ENCODE results near the gene OR10A4. TPM values are rescaled to one million over a fixed set of nuclear protein-coding genes. Genes with fewer than 3 reads are reported as not detected.

OR10A4 gene
- total RNA-seq, 1 experiment from 2014 or later, result not detected

DNA sequence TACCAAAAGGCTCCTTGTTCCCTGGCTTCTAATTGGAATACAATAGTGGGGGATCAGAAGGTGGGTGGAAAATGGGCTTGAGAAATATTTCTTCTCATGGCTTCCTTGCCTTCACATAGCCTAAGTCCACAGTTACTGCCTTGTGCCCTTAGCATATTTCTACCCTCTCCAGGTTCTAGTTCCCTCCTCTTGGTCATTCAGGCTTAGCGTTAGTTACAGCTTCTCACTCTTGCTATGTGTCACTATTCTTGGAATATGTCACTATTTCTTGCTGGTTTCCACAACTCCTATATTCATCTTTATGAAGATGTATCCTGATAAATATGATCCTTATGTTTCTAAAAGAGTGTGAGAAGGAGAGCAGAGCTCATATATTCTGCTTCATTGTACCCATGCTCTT lies 13.4 kb downstream of the OR10A4 start:
- no TSS peak for BruUV-seq (replicated peaks)
- TF ChIP-seq, protein P1, sequence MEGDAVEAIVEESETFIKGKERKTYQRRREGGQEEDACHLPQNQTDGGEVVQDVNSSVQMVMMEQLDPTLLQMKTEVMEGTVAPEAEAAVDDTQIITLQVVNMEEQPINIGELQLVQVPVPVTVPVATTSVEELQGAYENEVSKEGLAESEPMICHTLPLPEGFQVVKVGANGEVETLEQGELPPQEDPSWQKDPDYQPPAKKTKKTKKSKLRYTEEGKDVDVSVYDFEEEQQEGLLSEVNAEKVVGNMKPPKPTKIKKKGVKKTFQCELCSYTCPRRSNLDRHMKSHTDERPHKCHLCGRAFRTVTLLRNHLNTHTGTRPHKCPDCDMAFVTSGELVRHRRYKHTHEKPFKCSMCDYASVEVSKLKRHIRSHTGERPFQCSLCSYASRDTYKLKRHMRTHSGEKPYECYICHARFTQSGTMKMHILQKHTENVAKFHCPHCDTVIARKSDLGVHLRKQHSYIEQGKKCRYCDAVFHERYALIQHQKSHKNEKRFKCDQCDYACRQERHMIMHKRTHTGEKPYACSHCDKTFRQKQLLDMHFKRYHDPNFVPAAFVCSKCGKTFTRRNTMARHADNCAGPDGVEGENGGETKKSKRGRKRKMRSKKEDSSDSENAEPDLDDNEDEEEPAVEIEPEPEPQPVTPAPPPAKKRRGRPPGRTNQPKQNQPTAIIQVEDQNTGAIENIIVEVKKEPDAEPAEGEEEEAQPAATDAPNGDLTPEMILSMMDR (conservative IDR thresholded peaks at IDR 0.05; ENCODE audit: low read depth, low read length), result no peak
- TF ChIP-seq EZH2 (IDR thresholded peaks at IDR 0.05; ENCODE audit: low read length, unreplicated experiment) (no peak), EZH2phosphoT487 (IDR thresholded peaks at IDR 0.05; ENCODE audit: borderline replicate concordance, low read length) (no peak)
- Histone ChIP-seq H3K9ac (ENCODE audit: low read length) (no peak overlapping the region), H3K4me3 (ENCODE audit: low read length) (no peak overlapping the region), H3F3A (ENCODE audit: low read length, unreplicated experiment) (no peaks in the 10 kb centered on the region), H2AFZ (ENCODE audit: low read length) (no peak overlapping the region), H3K9me3 (ENCODE audit: low read length) (no peaks in the 10 kb centered on the region), H3K9me2 (replicated peaks; ENCODE audit: low read length) (no peaks in the 10 kb centered on the region), H4K20me1 (ENCODE audit: low read length) (no peaks in the 10 kb centered on the region), H3K27ac (ENCODE audit: low read length) (no peak overlapping the region), H3K27me3 (ENCODE audit: low read length) (no peaks in the 10 kb centered on the region), H3K79me2 (ENCODE audit: low read length) (no peaks in the 10 kb centered on the region), H3K36me3 (ENCODE audit: low read depth, low read length) (no peaks in the 10 kb centered on the region), H3K4me1 (ENCODE audit: insufficient read depth, low read length) (no peaks in the 10 kb centered on the region), H3K4me2 (ENCODE audit: low read length) (no peak overlapping the region)
- POLR2A ChIA-PET (ENCODE audit: unreplicated experiment), result no interaction called here
- ATAC-seq, result no peak
- DNase-seq, result no peak
- intact Hi-C loops (cut with micrococcal nuclease), result no loop called here
- CTCF ChIA-PET, result no interaction called here

DNA sequence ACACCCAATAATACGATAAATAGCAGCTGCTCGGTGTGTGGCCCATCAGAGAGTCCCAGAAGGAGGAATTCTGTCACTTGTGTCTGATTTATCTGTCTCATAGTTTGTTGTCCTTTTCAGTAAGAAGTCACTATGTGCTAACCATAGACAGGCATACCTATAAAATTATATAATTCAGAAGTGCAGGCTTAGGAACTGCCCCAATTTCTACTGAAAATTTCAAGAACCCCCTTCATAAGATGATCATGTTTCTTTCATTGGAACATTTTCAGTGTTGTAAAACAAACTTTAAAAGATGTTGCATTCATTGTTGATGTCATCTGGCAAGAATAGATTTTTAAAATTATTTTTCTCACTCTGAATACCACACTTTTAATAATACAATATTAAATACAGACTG lies 16.0 kb downstream of the OR10A4 start, which contains the start of gene OR2D2:
Gene OR2D2 (minus strand): TSS at position 101 of the 400 bp plus-strand sequence. CDS start 0 bp downstream, at position 101.
- Histone ChIP-seq H4K20me1 (ENCODE audit: low read length) (no peaks in the 10 kb centered on the region), H3K79me2 (ENCODE audit: low read length) (no peaks in the 10 kb centered on the region), H3K9ac (ENCODE audit: low read length) (no peak within 1 kb of the TSS), H3K4me3 (ENCODE audit: low read length) (no peak within 1 kb of the TSS), H3K27ac (ENCODE audit: low read length) (no peak within 1 kb of the TSS), H3K4me1 (ENCODE audit: insufficient read depth, low read length) (no peaks in the 10 kb centered on the region), H3K9me3 (ENCODE audit: low read length) (no peaks in the 10 kb centered on the region), H3K9me2 (replicated peaks; ENCODE audit: low read length) (no peaks in the 10 kb centered on the region), H3F3A (ENCODE audit: low read length, unreplicated experiment) (no peaks in the 10 kb centered on the region), H2AFZ (ENCODE audit: low read length) (no peak within 1 kb of the TSS), H3K27me3 (ENCODE audit: low read length) (no peaks in the 10 kb centered on the region), H3K4me2 (ENCODE audit: low read length) (no peak within 1 kb of the TSS), H3K36me3 (ENCODE audit: low read depth, low read length) (no peaks in the 10 kb centered on the region)
- BruUV-seq (replicated peaks), result no TSS peak
- TF ChIP-seq EZH2phosphoT487 (IDR thresholded peaks at IDR 0.05; ENCODE audit: borderline replicate concordance, low read length) (no peak), EZH2 (IDR thresholded peaks at IDR 0.05; ENCODE audit: low read length, unreplicated experiment) (no peak)
- TF ChIP-seq, protein P1 (conservative IDR thresholded peaks at IDR 0.05; ENCODE audit: low read depth, low read length), result no peak
- POLR2A ChIA-PET (ENCODE audit: unreplicated experiment), result no interaction called here
- ATAC-seq (no peak), DNase-seq (no peak)
- CTCF ChIA-PET, result no interaction called here
- intact Hi-C loops (cut with micrococcal nuclease), result no loop called here

DNA sequence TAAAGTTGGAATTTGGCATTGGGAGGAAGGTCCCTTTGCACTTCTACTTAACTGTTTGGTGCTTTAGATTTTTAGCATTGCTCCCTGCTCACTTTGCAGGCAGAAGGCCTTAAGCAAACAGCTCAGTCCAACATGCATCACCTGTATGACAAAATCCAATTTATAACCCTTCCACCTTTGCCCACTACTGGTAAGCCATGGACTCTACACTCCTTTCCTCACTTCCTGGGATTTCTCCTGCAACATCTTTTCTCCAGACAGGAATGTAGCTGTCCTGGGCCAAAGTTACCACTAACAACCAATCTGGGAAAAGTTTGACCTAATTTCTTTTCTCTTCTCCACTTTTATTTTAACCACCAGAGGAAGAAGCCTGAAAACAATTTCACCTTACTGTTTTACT lies 17.7 kb downstream of the OR10A4 start:
- ChIA-PET CTCF (no interaction called here), POLR2A (ENCODE audit: unreplicated experiment) (no interaction called here)
- no peaks in the 10 kb centered on the region for H3K9me3 ChIP-seq (ENCODE audit: low read length)
- H3K4me3 ChIP-seq (ENCODE audit: low read length), result no peak overlapping the region
- H3K4me1 ChIP-seq (ENCODE audit: insufficient read depth, low read length), result no peaks in the 10 kb centered on the region
- no peaks in the 10 kb centered on the region for H3K79me2 ChIP-seq (ENCODE audit: low read length)
- ATAC-seq (no peak), DNase-seq (peak; percentile 1)
- H4K20me1 ChIP-seq (ENCODE audit: low read length), result no peaks in the 10 kb centered on the region
- H2AFZ ChIP-seq (ENCODE audit: low read length), result no peak overlapping the region
- H3K9me2 ChIP-seq (replicated peaks; ENCODE audit: low read length), result no peaks in the 10 kb centered on the region
- no peaks in the 10 kb centered on the region for H3K36me3 ChIP-seq (ENCODE audit: low read depth, low read length)
- H3F3A ChIP-seq (ENCODE audit: low read length, unreplicated experiment), result no peaks in the 10 kb centered on the region
- no peak overlapping the region for H3K9ac ChIP-seq (ENCODE audit: low read length)
- intact Hi-C loops (cut with micrococcal nuclease), result no loop called here
- no peak overlapping the region for H3K4me2 ChIP-seq (ENCODE audit: low read length)
- no peak overlapping the region for H3K27ac ChIP-seq (ENCODE audit: low read length)
- H3K27me3 ChIP-seq (ENCODE audit: low read length), result peaks cover 7% of the 10 kb centered on the region; the same call in 1 of the 2 replicates
- no peak for TF ChIP-seq EZH2 (IDR thresholded peaks at IDR 0.05; ENCODE audit: low read length, unreplicated experiment)
- TF ChIP-seq, protein P1 (conservative IDR thresholded peaks at IDR 0.05; ENCODE audit: low read depth, low read length), result no peak
- TF ChIP-seq EZH2phosphoT487 (IDR thresholded peaks at IDR 0.05; ENCODE audit: borderline replicate concordance, low read length), result no peak
- BruUV-seq (replicated peaks), result no TSS peak
